Adrenal gland (tissue), 12 donors: Measurements from ENCODE around the gene LRRC59. TPM values are rescaled to one million over a fixed set of nuclear protein-coding genes. Genes with fewer than 3 reads are reported as not detected.

Experiments used
- DNase-seq, 7 donors: peaks; one replicate each; pipeline ENCODE4 v3.0.0-alpha.2; 2019 to 2020
- H3K27ac ChIP-seq, 5 donors: fragments of 200-600 bp; sonication (generic) in 4 of 5; 1 replicate in 3 of 5; 2 replicates in 2 of 5; pipeline versions ENCODE4 v1.5.1 to v1.8.0; 2016 to 2020; ENCODE audit warnings: mild to moderate bottlenecking in 1 of 5
- H3K27me3 ChIP-seq: fragments of 200-600 bp; 2 replicates; pipeline ENCODE4 v1.8.0; 2021
- H3K36me3 ChIP-seq, 2 donors: fragments of 200-600 bp; replicated peaks in 1 of 2; 1 replicate in 1 of 2; 2 replicates in 1 of 2; pipeline versions ENCODE4 v1.5.1 to v1.8.0; 2018 to 2022
- H3K4me1 ChIP-seq, 2 donors: fragments of 200-600 bp; replicated peaks in 1 of 2; 1 replicate in 1 of 2; 2 replicates in 1 of 2; pipeline versions ENCODE4 v1.5.1 to v1.8.0; 2018 to 2021
- H3K4me3 ChIP-seq, 4 donors: fragments of 200-600 bp; sonication (generic) in 3 of 4; one replicate each; pipeline ENCODE4 v1.5.1; 2016 to 2018
- H3K9me3 ChIP-seq, 3 donors: fragments of 200-600 bp; sonication (generic) in 1 of 3; replicated peaks in 1 of 3; 1 replicate in 2 of 3; 2 replicates in 1 of 3; pipeline versions ENCODE4 v1.5.1 to v1.8.0; 2016 to 2021
- CTCF ChIP-seq, 6 experiments: fragments of 450-650 bp in 4 of 6; fragments of 200-600 bp in 2 of 6; sonication (generic) in 1 of 6; IDR thresholded peaks; 1 replicate in 5 of 6; 2 replicates in 1 of 6; pipeline versions ENCODE4 v1.5.1 to v1.8.0; 2016 to 2021; ENCODE audit warnings: antibody characterized with exemption in 6 of 6, mild to moderate bottlenecking in 2 of 6, moderate library complexity in 1 of 6
- POLR2A ChIP-seq, 2 donors: fragments of 450-650 bp; IDR thresholded peaks; one replicate each; pipeline ENCODE4 v1.6.1; 2017; ENCODE audit warnings: antibody characterized with exemption in 2 of 2, mild to moderate bottlenecking in 2 of 2, moderate library complexity in 1 of 2
- WGBS, 4 donors: extraction: QIAGEN DNeasy Blood & Tissue Kit in 2 of 4; methylation state at CpG; one replicate each; pipeline versions ENCODE4 v1.1.5 to v1.1.7; 2013 to 2017; 5-methylcytosine and 5-hydroxymethylcytosine counted together
- intact Hi-C, 2 donors: fragments of 100-400 bp; cut with DNase I; formaldehyde crosslinking; loops; one replicate each; pipeline versions ENCODE4 v1.14.1 to v1.15.0; 2022 to 2023
- polyA plus RNA-seq, 3 donors: library from polyadenylated mRNA; stranded (reverse); fragments of 200-250 nt in 2 of 3; fragments of 350-450 nt in 1 of 3; fragmentation: Illumina TruSeq in 1 of 3; extraction: RNeasy Lipid Tissue Mini Kit (QIAGEN cat#74804) in 1 of 3; gene quantifications; one replicate each; pipeline ENCODE4 v1.2.3, GENCODE V29; 2013 to 2014
- total RNA-seq, 9 donors: library from RNA; depleted of rRNA in 4 of 9; stranded (reverse); fragments of >200 nt in 4 of 9; fragments of 120-200 nt in 1 of 9; fragmentation: NEBNext Ultra II Directional in 1 of 9; extraction: Animal tissue kit (Norgen Biotek cat#: 25700) in 1 of 9; gene quantifications; one replicate each; pipeline versions ENCODE4 v1.1.0 to v1.2.4, GENCODE V29; 2013 to 2023
- donor health status: healthy with polysubstance abuse.
- donor health status: Bipolar disorder and iron deficiency.
- donor health status: DM: yes; HTN: yes; CAD: no.
- donor health status: DM: no; HTN: no; CAD: no.
- donor health status: DM: no; HTN: no; CAD: no.
- donor health status: DM: yes; HTN: yes; CAD: no.

The LRRC59 gene
- total and polyA plus RNA-seq, 12 donors, result 38.0 to 337 (median 107) TPM

GRCh38 chr17:50397919-50398285 lies 579 bp upstream of the LRRC59 start:
- 58 to 62% (median 60%) methylated on average over 9 of the region's 9 CpGs for WGBS, 4 donors
- TF ChIP-seq CTCF (IDR thresholded peaks at IDR 0.05) (no peak), POLR2A (IDR thresholded peaks at IDR 0.05) (no peak)
- H3K4me1 ChIP-seq, result peaks cover 20 to 33% of the 10 kb centered on the region in 2 donors
- intact Hi-C loops, result loop anchor here in 1 of 2 donors (5.0 kb wide), 1 partner anchor 36 kb away; no protein-coding TSS in a partner anchor
- peak overlapping the region in 1 of 4 donors; percentile 90 for H3K4me3 ChIP-seq
- no peaks in the 10 kb centered on the region for H3K27me3 ChIP-seq
- no peak for DNase-seq
- H3K9me3 ChIP-seq, result no peaks in the 10 kb centered on the region
- peak overlapping the region in 3 of 5 donors; percentile 91 to 97 (median 96) for H3K27ac ChIP-seq
- peaks cover 0 to 19% of the 10 kb centered on the region in 2 donors for H3K36me3 ChIP-seq

- Histone ChIP-seq H3K4me1 (peaks cover 15 to 30% of the 10 kb centered on the region in 2 donors), H3K36me3 (peaks cover 0 to 33% of the 10 kb centered on the region in 2 donors), H3K27me3 (no peaks in the 10 kb centered on the region), H3K4me3 (peak overlapping the region; percentile 46 to 90 (median 69)), H3K27ac (peak overlapping the region; percentile 77 to 97 (median 94)), H3K9me3 (no peaks in the 10 kb centered on the region)
- whole genome bisulfite sequencing, 4 donors, result 2 to 5% (median 4%) methylated on average over 28 to 30 of the region's 30 CpGs
- DNase-seq, result peak; percentile 80 to 95 (median 94)
- TF ChIP-seq CTCF (IDR thresholded peaks at IDR 0.05) (no peak), POLR2A (IDR thresholded peaks at IDR 0.05) (peak in 1 of 2 donors; percentile 66)
- intact Hi-C loops, result loop anchor here in 1 of 2 donors (5.0 kb wide), 1 partner anchor 34 kb away; no protein-coding TSS in a partner anchor
Measured at GRCh38 chr17:50396261-50397110, 837 bp downstream of the LRRC59 start.

GRCh38 chr17:50394711-50395110 lies 2.6 kb downstream of the LRRC59 start:
- H3K4me3 ChIP-seq, result peak overlapping the region in 1 of 4 donors; percentile 22
- no peak for DNase-seq
- intact Hi-C loops, result loop anchor here in 1 of 2 donors (5.0 kb wide), 1 partner anchor 32 kb away; no protein-coding TSS in a partner anchor
- peaks cover 15 to 32% of the 10 kb centered on the region in 2 donors for H3K4me1 ChIP-seq
- H3K36me3 ChIP-seq, result peaks cover 0 to 51% of the 10 kb centered on the region in 2 donors
- TF ChIP-seq CTCF (IDR thresholded peaks at IDR 0.05) (no peak), POLR2A (IDR thresholded peaks at IDR 0.05) (no peak)
- peak overlapping the region in 1 of 5 donors; percentile 31 for H3K27ac ChIP-seq
- no peaks in the 10 kb centered on the region for H3K27me3 ChIP-seq
- H3K9me3 ChIP-seq, result no peaks in the 10 kb centered on the region
- WGBS, 4 donors, result 7 to 36% (median 17%) methylated on average over 3 of the region's 3 CpGs

GRCh38 chr17:50393700-50394099 lies 3.6 kb downstream of the LRRC59 start:
- Histone ChIP-seq H3K36me3 (peaks cover 0 to 60% of the 10 kb centered on the region in 2 donors), H3K4me3 (no peak overlapping the region), H3K9me3 (no peaks in the 10 kb centered on the region), H3K27ac (no peak overlapping the region), H3K4me1 (peaks cover 18 to 42% of the 10 kb centered on the region in 2 donors), H3K27me3 (no peaks in the 10 kb centered on the region)
- WGBS, 4 donors, result 82 to 93% (median 84%) methylated on average over 5 of the region's 5 CpGs
- intact Hi-C loops, result no loop called here
- TF ChIP-seq CTCF (IDR thresholded peaks at IDR 0.05), result no peak
- TF ChIP-seq POLR2A (IDR thresholded peaks at IDR 0.05), result no peak
- DNase-seq, result no peak
